ENCODE results near the gene CEP128. TPM values are rescaled to one million over a fixed set of nuclear protein-coding genes. Genes with fewer than 3 reads are reported as not detected.

Gene CEP128
- total RNA-seq, 1 experiment from 2014 or later, result 16.4 TPM

- CTCF ChIA-PET, result interaction anchor here (1.2 to 2.5 kb wide), 2 partner anchors 31 to 509 kb away, joined by 3 to 7 read pairs; no protein-coding TSS in a partner anchor
- DNase-seq (ENCODE audit: low read depth, low spot score), result no peak
Observed at GRCh38 chr14:80956102-80956501, 14.6 kb upstream of the CEP128 start.

More at GRCh38 chr14:80956102-80956501, 14.6 kb upstream of the CEP128 start:
- RAD21 ChIA-PET (ENCODE audit: low non-redundant PET in 1 of 2, low total read pairs in 2 of 2, uncharacterized antibody in 2 of 2, unreplicated experiment in 2 of 2), result no interaction called here
- Histone ChIP-seq H3K4me2 (ENCODE audit: low read length) (no peak overlapping the region), H3K79me2 (ENCODE audit: insufficient read depth, low read length) (no peaks in the 10 kb centered on the region), H3K36me3 (ENCODE audit: control insufficient read depth in 1 of 2, insufficient read depth in 2 of 2, low read length in 2 of 2) (no peaks in the 10 kb centered on the region), H3K9ac (ENCODE audit: low read length) (no peak overlapping the region), H3K27me3 (ENCODE audit: insufficient read depth, low read length) (no peaks in the 10 kb centered on the region), H3K4me3 (replicated peaks in 1 of 2; ENCODE audit: low read depth in 1 of 2, low read length in 2 of 2) (no peak overlapping the region), H2AFZ (ENCODE audit: low read depth, low read length, poor library complexity, severe bottlenecking) (no peak overlapping the region), H3K9me2 (ENCODE audit: insufficient read depth) (no peaks in the 10 kb centered on the region), H3K4me1 (ENCODE audit: control insufficient read depth in 1 of 2, insufficient read depth in 2 of 2, low read length in 2 of 2) (peaks cover 0 to 4% of the 10 kb centered on the region in 2 experiments; a peak in 1 of 4 replicates), H3K9me3 (ENCODE audit: control insufficient read depth in 1 of 2, insufficient read depth in 1 of 2, low read depth in 1 of 2, low read length in 2 of 2) (no peaks in the 10 kb centered on the region), H4K20me1 (ENCODE audit: insufficient read depth) (no peaks in the 10 kb centered on the region), H3K27ac (ENCODE audit: low read depth, low read length) (no peak overlapping the region)
- no TSS peak for BruUV-seq (replicated peaks)
- POLR2A ChIA-PET, result no interaction called here
- ATAC-seq, result no peak
- intact Hi-C loops (cut with micrococcal nuclease), result no loop called here
- TF ChIP-seq CTCF (IDR thresholded peaks at IDR 0.05 in 2 of 3, conservative IDR thresholded peaks at IDR 0.05 in 1 of 3; ENCODE audit: borderline replicate concordance in 1 of 3, insufficient read depth in 1 of 3, low read depth in 2 of 3, low read length in 2 of 3) (no peak), SRF (IDR thresholded peaks at IDR 0.05; ENCODE audit: low read depth) (no peak), SP1 (IDR thresholded peaks at IDR 0.05; ENCODE audit: low read depth) (no peak), REST (IDR thresholded peaks at IDR 0.05; ENCODE audit: low read depth) (no peak), RAD21 (IDR thresholded peaks at IDR 0.05; ENCODE audit: low read depth) (no peak), ZNF274 (IDR thresholded peaks at IDR 0.05; ENCODE audit: low read depth, low read length) (no peak), ELF1 (IDR thresholded peaks at IDR 0.05; ENCODE audit: borderline replicate concordance, low read depth) (no peak), YY1 (IDR thresholded peaks at IDR 0.05; ENCODE audit: extremely low read depth, insufficient replicate concordance, low read depth, low read length) (no peak), EZH2 (IDR thresholded peaks at IDR 0.05) (no peak), ZBTB33 (IDR thresholded peaks at IDR 0.05; ENCODE audit: extremely low read depth, insufficient replicate concordance, low read length) (no peak), MAX (IDR thresholded peaks at IDR 0.05) (no peak)

Measured in HCT116 (cell line).